ENCODE data around the gene FRS2.

The FRS2 gene

DNA sequence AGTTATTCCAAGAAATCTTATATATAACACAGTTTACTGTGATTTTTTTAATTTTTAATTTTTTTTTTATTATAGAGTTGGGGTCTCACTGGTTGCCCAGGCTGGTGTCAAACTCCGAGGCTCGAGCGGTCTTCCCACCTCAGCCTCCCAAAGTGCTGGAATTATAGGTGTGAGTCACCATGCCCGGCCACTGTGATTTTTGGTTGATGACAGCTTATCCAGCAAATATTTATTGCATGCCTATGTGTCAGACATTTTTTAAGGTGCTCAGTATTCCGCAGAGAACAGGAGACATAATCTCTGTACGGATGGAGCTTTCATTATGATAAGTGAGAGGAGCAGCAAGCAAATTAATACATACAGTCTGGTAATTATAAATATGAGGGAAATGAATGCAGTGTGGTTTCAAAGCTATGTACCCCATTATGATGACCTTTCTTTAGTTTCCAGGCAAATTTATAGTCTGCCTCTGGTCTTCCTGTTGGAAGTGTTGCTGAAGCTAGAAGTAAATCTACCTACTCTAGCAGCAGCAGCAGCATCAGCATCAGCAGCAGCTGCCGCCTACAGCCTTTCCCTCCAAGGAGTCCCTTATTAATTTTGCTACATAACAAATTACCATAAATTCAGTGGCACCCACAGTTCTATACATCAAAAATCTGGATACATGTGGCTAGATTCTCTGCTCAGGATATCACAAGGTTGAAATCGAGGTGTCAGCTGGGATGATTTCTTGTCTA lies 32.3 kb downstream of the FRS2 start:
- no peak for DNase-seq

- no peak for DNase-seq
These were observed 37.9 kb downstream of the FRS2 start for GRCh38 chr12:69508091-69508490.

- DNase-seq: no peak
These were observed 38.4 kb downstream of the FRS2 start for GRCh38 chr12:69508621-69509020.

DNA sequence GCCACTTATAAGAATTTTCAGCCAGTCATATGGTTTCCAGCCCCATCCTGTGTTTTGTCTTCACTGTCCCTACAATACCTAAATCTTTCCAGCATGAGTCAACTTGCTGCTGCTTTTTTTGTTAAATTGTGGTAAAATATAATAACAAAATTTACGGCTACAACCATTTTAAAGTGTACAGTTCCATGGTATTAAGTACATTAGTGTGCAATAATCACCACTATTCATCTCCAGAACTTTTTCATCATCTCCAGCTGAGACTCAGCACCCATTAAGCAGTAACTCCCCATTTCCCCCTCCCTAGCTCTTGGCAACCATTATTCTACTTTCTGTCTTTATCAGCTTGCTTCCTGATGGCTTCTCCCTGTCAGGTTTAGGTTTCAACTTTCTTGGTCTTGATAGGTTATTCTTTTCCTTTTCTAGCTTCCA lies 39.1 kb downstream of the FRS2 start:
- DNase-seq: no peak

DNA sequence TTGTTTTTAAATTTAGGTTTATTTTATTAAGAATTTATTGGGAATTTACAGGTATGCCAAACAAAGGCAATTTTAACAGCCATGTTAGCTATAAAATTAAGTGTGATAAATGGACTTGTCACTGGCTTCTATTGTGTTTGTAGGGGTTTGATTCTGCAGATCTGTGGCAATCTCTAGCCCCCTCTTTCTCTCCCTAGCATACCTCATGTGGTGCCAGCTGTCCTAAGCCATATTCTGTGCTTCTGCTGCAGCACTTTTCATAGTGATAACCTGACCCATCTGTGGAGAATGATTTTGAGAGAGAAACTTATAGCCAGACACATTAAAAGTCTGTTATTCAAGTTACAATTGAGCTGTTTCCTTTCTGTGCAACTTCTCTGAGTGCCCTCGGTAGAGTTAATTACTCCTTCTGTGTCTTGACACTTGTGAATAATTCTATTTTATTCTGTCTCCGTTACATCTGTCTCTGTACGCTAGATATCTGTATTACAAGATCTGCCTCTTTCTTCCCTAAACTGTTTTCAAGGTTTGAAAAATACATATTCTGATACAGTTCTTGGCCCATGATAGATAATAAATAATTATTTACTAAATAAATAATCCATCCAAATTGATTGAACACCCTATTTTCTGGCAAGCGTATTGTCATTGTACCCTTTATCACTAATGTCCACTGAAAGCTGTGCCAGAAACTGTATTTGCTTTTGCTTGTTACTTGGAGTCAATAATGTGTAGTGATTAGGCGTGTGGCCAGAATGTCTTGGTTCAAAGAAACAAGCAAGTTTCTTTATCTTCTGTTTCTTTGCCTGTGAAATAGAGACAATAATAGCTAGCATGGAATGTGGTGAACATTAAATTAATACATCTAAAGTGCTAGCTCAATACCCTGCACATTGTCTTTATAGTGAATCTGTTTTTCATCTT lies 40.0 kb downstream of the FRS2 start:
- DNase-seq: no peak

GRCh38 chr12:69511016-69511415 lies 40.8 kb downstream of the FRS2 start:
- DNase-seq: no peak

- no peak for DNase-seq
These were observed 41.5 kb downstream of the FRS2 start for GRCh38 chr12:69511469-69512267.

- DNase-seq: no peak
These were observed 42.6 kb downstream of the FRS2 start for GRCh38 chr12:69512820-69513219.

DNA sequence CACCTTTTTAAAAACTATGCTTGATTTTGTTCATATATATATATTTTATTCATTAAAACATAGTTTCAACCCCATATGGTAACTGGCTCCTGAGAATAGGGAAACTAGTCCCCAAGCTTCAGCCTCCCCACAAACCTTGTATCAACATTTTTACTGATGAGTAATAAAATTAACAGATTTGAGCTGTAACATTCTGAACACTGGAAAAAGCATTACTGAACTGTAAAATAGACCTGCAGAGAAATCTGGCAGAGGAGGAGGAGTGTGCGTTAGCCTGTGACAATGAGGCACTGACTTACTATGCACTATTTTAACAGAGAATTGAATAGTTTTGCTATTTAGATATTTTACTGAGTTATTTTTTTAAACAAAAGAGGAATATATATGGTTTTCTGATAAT lies 43.1 kb downstream of the FRS2 start:
- no peak for DNase-seq

- DNase-seq: no peak
These were observed 43.9 kb downstream of the FRS2 start for GRCh38 chr12:69514111-69514510.

- no peak for DNase-seq
These were observed 44.7 kb downstream of the FRS2 start for GRCh38 chr12:69514845-69515244.

- no peak for DNase-seq
These were observed 45.3 kb downstream of the FRS2 start for GRCh38 chr12:69515394-69515930.

GRCh38 chr12:69516950-69517349 lies 46.8 kb downstream of the FRS2 start:
- DNase-seq: no peak

DNA sequence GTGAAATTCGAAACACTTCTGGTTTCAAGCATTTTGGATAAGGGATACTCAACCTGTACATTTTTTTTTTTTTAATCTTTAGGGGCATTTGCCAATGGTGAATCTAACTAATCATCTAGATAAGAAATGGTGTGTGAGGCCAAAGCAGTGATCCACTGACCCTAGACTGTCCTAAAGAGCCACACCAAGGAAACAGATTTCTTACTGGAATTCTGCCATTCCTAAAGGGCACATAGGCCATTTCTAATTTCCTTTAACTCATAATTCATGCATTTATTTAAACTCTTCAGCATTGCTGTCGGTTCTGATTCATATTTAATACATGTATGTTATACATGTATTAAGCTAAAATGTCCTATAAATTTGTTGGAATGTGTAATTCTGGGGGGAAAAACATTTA lies 47.2 kb downstream of the FRS2 start:
- no peak for DNase-seq

DNA sequence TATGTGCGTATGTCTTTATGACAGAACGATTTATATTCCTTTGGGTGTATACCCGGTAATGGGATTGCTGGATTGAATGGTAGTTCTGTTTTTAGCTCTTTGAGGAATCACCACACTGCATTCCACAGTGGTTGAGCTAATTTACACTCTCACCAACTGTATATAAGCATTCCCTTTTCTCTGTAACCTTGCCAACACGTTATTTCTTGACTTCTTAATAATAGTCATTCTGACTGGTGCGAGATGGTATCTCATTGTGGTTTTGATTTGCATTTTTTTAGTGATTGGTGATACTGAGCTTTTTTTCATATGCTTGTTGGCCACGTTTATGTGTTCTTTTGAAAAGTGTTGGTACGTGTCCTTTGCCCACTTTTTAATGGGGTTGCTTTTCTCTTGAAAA lies 49.7 kb downstream of the FRS2 start:
- DNase-seq: no peak

DNA sequence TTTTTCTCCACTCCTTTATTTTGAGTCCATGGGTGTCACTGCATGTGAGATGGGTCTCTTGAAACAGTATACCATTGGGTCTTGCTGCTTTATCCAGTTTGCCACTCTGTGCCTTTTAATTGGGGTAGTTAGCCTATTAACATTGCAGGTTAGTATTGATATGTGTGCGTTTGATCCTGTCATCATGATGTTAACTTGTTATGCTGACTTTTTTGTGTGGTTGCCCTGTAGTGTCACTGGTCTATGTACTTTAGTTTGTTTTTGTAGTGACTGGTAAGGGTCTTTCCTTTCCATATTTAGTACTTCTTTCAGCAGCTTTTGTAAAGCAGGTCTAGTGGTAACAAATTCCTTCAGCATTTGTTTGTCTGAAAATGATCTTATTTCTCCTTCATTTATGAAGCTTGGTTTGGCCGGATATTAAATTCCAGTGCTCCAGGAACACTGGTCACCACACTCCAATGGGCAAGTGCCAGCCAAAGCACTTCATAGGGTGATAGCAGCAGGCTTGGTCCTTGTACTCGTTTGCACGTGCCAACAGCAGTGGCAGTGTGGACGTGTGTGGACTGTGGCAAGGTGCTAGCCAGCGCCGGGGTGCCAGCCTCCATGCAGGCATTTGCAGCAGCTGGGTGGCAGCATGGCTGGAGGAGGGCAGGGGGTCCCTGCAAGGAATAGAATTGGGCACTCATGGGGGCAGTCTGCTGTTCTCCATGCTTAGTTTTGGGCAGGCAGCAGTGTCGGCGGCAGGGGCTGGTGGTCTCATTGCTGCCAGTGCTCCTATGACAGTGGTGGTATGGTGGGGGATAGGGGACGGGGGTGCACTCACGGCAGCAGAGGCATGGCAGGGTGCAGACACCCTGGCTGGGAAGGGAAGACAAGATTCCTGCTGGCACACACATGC lies 53.5 kb downstream of the FRS2 start:
- no peak for DNase-seq

DNA sequence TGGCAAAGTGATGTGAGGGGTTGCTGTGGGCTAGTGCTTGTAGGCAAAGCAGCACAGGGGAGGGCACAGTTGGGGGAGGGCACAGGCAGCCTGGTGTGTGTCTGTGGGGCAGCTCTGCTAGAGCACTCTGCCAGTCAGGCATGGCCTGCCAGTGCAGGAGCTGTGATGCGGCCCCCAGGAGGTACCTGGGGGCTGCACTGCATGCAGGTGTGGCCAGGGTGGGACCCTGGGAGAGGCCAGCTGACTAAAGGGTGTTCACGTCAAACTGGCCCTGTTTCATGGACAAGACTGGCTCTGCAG lies 54.1 kb downstream of the FRS2 start:
- DNase-seq: no peak

DNA sequence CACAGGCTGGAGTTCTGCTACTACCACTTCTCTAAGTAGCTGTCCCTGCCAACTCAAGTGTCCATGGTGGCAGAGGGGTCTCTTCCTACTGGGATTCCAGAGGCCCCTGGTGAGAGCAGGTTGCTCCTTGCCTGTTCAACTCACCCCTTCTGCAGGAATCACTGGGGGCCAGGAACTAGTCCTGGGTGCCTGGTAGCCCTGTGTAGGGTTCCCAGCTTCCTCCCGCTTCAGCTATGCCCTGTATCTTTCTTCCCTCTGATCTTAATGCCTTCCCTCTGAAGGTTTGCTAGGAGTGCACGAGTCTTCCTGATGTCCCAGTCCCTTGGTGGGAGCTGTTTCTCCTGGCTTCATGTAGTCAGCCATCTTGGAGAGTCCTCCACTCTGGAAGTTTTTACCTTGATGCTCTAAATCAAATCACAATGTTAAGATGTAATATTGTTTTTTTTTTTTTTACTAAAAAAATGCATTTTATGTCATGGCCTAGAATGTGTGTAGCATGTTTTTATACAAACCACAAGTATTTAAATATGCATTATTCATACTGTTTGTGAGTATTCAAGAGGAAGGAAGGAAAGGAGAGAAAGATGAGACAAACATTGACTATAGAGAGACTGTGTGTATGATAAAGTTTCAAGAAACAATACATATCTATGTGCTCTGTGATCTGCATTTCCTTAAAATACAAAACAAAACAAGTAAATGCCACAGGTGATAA lies 54.7 kb downstream of the FRS2 start:
- no peak for DNase-seq

- DNase-seq: no peak
These were observed 57.5 kb downstream of the FRS2 start for GRCh38 chr12:69527506-69528272.

GRCh38 chr12:69529021-69529420 lies 58.8 kb downstream of the FRS2 start:
- no peak for DNase-seq

- DNase-seq: no peak
These were observed 63.7 kb downstream of the FRS2 start for GRCh38 chr12:69533844-69534243.

All from activated T-cell treated with anti-CD3 and anti-CD28 coated beads for 4 hours (primary cell).